Kasumi-1 (cell line): Measurements from ENCODE around the gene POPDC2.
"Not testable (repeated sequence)": the region's sequence is repeated elsewhere in the genome, so short reads cannot be mapped to it uniquely, and the experiment has no call there.

Experiments used
- DNase-seq, 2 experiments: peaks; one replicate each; lab custom pipeline; 2025; lab: John Stamatoyannopoulos, UW

The POPDC2 gene

GRCh38 chr3:119613201-119613600 lies 47.2 kb downstream of the POPDC2 start:
- DNase-seq, result no peak

- DNase-seq, result no peak
These were observed 48.7 kb downstream of the POPDC2 start for GRCh38 chr3:119611664-119612063.

- no peak for DNase-seq
These were observed 51.1 kb downstream of the POPDC2 start for GRCh38 chr3:119609301-119609700.

- DNase-seq, result no peak
These were observed 51.9 kb downstream of the POPDC2 start for GRCh38 chr3:119608405-119609000.

- no peak for DNase-seq
These were observed 55.5 kb downstream of the POPDC2 start for GRCh38 chr3:119604878-119605277.

- DNase-seq, result no peak
These were observed 57.7 kb downstream of the POPDC2 start for GRCh38 chr3:119602676-119603075.

- no peak for DNase-seq
These were observed 59.2 kb downstream of the POPDC2 start for GRCh38 chr3:119601154-119601553.

GRCh38 chr3:119600732-119601131 lies 59.7 kb downstream of the POPDC2 start:
- peak; percentile 9 to 26 for DNase-seq

GRCh38 chr3:119599558-119600174 lies 60.7 kb downstream of the POPDC2 start:
- DNase-seq, result no peak

- DNase-seq, result no peak
These were observed 61.8 kb downstream of the POPDC2 start for GRCh38 chr3:119598410-119599098.

GRCh38 chr3:119597548-119598288 lies 62.7 kb downstream of the POPDC2 start, which contains the start of gene PLA1A:
TSS of gene PLA1A (plus strand) at chr3:119597885. CDS start at chr3:119597914, 29 bp downstream.
- DNase-seq, result no peak

GRCh38 chr3:119596398-119596797 lies 64.0 kb downstream of the POPDC2 start:
- no peak for DNase-seq

- no peak for DNase-seq
These were observed 64.6 kb downstream of the POPDC2 start for GRCh38 chr3:119595639-119596334.

GRCh38 chr3:119594929-119595328 lies 65.5 kb downstream of the POPDC2 start:
- not testable (repeated sequence) for DNase-seq

- no peak for DNase-seq
These were observed 66.3 kb downstream of the POPDC2 start for GRCh38 chr3:119594066-119594465.

- no peak for DNase-seq
These were observed 67.5 kb downstream of the POPDC2 start for GRCh38 chr3:119592861-119593260.
